ENCODE data around the gene CD248. TPM values are rescaled to one million over a fixed set of nuclear protein-coding genes. Genes with fewer than 3 reads are reported as not detected.
A peak's percentile ranks its signal among the peaks of the same experiment; 100 is the strongest.
"Not testable (repeated sequence)": the region's sequence is repeated elsewhere in the genome, so short reads cannot be mapped to it uniquely, and the experiment has no call there.

Gene CD248
- total RNA-seq, 2 donors from 2014 or later = 22.9 to 32.4 TPM

GRCh38 chr11:66313321-66314185 is 3.3 kb downstream of the CD248 start:
- Histone ChIP-seq H3K36me3 (no peaks in the 10 kb centered on the region), H3K27ac (peak overlapping the region; percentile 11 to 79), H3K4me1 (ENCODE audit: control insufficient read depth in 1 of 2, low read depth in 2 of 2) (peaks cover 11 to 38% of the 10 kb centered on the region in 2 donors), H3K4me3 (peak overlapping the region; percentile 78), H3K9me3 (no peaks in the 10 kb centered on the region), H3K27me3 (replicated peaks; ENCODE audit: insufficient read depth) (peaks cover 5% of the 10 kb centered on the region)
- no peak for TF ChIP-seq CTCF (IDR thresholded peaks at IDR 0.05)
- DNase-seq (ENCODE audit: low spot score) (no peak), ATAC-seq (ENCODE audit: insufficient number of reproducible peaks, low FRiP score, low read depth) (no peak)

- DNase-seq (ENCODE audit: low spot score) = peak; percentile 94
- peaks cover 10 to 32% of the 10 kb centered on the region in 2 donors for H3K4me1 ChIP-seq (ENCODE audit: control insufficient read depth in 1 of 2, low read depth in 2 of 2)
- H3K4me3 ChIP-seq = peak overlapping the region; percentile 78
- no peaks in the 10 kb centered on the region for H3K36me3 ChIP-seq
- peaks cover 5% of the 10 kb centered on the region for H3K27me3 ChIP-seq (replicated peaks; ENCODE audit: insufficient read depth)
- H3K27ac ChIP-seq = peak overlapping the region; percentile 77 to 79
- peak; percentile 72 for ATAC-seq (ENCODE audit: insufficient number of reproducible peaks, low FRiP score, low read depth)
- no peak for TF ChIP-seq CTCF (IDR thresholded peaks at IDR 0.05)
- H3K9me3 ChIP-seq = no peaks in the 10 kb centered on the region
These were observed 4.1 kb downstream of the CD248 start for GRCh38 chr11:66312549-66313320.

- ATAC-seq (ENCODE audit: insufficient number of reproducible peaks, low FRiP score, low read depth) = peak; percentile 53
- peaks cover 5% of the 10 kb centered on the region for H3K27me3 ChIP-seq (replicated peaks; ENCODE audit: insufficient read depth)
- H3K9me3 ChIP-seq = no peaks in the 10 kb centered on the region
- peaks cover 6 to 25% of the 10 kb centered on the region in 2 donors for H3K4me1 ChIP-seq (ENCODE audit: control insufficient read depth in 1 of 2, low read depth in 2 of 2)
- DNase-seq (ENCODE audit: low spot score) = peak; percentile 70
- peak overlapping the region; percentile 77 to 79 for H3K27ac ChIP-seq
- H3K36me3 ChIP-seq = no peaks in the 10 kb centered on the region
- TF ChIP-seq CTCF (IDR thresholded peaks at IDR 0.05) = no peak
- peak overlapping the region; percentile 78 for H3K4me3 ChIP-seq
These were observed 4.8 kb downstream of the CD248 start for GRCh38 chr11:66311965-66312548.

- no peak for ATAC-seq (ENCODE audit: insufficient number of reproducible peaks, low FRiP score, low read depth)
- DNase-seq (ENCODE audit: low spot score) = no peak
- Histone ChIP-seq H3K27ac (peak overlapping the region; percentile 77 to 79), H3K27me3 (replicated peaks; ENCODE audit: insufficient read depth) (peaks cover 5% of the 10 kb centered on the region), H3K9me3 (no peaks in the 10 kb centered on the region), H3K4me3 (peak overlapping the region; percentile 78), H3K36me3 (no peaks in the 10 kb centered on the region), H3K4me1 (ENCODE audit: control insufficient read depth in 1 of 2, low read depth in 2 of 2) (peaks cover 3 to 22% of the 10 kb centered on the region in 2 donors)
- TF ChIP-seq CTCF (IDR thresholded peaks at IDR 0.05) = peak; percentile 78
These were observed 5.3 kb downstream of the CD248 start for GRCh38 chr11:66311470-66311964.

GRCh38 chr11:66310803-66311440 is 5.9 kb downstream of the CD248 start:
- H3K4me1 ChIP-seq (ENCODE audit: control insufficient read depth in 1 of 2, low read depth in 2 of 2) = peaks cover 0 to 16% of the 10 kb centered on the region in 2 donors
- not testable (repeated sequence) for H3K36me3 ChIP-seq; H3K27ac ChIP-seq; H3K27me3 ChIP-seq (replicated peaks; ENCODE audit: insufficient read depth); H3K9me3 ChIP-seq; ATAC-seq (ENCODE audit: insufficient number of reproducible peaks, low FRiP score, low read depth); H3K4me3 ChIP-seq; DNase-seq (ENCODE audit: low spot score)
